Measurements from ENCODE around the gene ODAPH.

DNA sequence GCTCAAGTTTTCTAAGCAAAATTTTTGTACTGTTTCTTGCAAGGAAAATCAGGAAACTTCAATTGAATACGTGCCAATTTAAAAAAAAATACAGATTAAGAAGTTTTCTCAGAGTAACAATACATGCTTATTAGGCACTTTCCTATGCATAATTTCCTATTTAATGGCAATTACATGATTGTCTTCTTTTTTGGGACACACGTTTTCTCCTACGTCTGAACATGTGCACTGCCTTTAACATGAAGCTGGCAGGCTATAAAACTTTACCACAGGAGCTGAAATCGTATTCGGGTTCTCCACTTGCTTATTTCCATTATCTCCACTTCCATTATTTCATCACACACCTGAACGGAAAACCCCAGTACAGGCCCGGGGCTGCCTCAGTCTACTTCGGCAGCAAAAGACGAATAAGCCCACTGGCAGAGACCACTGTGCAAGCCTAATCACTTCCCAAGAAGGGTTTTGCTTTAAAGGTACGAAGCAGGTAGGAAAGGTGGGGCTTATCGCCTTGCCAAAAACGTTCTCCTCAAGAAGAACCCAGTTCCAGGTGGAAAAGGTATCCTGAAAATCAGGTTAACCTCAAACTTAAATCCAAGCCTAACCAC lies 42.2 kb upstream of the ODAPH start:
- TF ChIP-seq POLR2AphosphoS5 (IDR thresholded peaks at IDR 0.05; ENCODE audit: low read depth, low read length) (no peak), TAF1 (IDR thresholded peaks at IDR 0.05; ENCODE audit: low read depth, low read length) (no peak), POLR2A (IDR thresholded peaks at IDR 0.05; ENCODE audit: low read depth, low read length) (no peak)

Measured in GM12891 (cell line).